ENCODE results near the gene C21orf58.

Gene C21orf58

DNA sequence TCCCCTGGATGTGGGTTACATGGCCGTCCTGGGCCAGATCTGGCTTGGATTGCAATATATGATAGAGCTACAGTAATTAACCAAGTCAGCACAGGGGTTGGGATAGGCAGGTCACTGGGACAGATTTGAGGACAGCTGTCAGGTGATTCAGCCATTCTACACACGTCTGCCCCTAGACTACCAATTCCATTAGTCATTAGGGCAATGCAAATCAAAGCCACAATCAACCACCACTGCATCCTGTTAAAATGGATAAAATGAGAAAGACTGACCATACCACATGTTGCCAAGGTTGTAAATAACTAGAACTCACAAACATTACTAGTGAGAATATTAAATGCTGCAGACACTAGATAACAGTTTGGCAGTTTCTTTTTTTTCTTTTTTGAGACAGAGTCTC lies 16.0 kb downstream of the C21orf58 start:
- Histone ChIP-seq H3K36me3 (ENCODE audit: control insufficient read depth in 1 of 2, insufficient read depth in 2 of 2, low read length in 2 of 2) (peaks cover 7 to 12% of the 10 kb centered on the region in 2 experiments), H3K79me2 (ENCODE audit: control insufficient read depth, insufficient read depth, low read length, poor library complexity) (no peaks in the 10 kb centered on the region), H3K23ac (ENCODE audit: low read length) (no peak overlapping the region), H4K12ac (ENCODE audit: low read depth, low read length) (no peak overlapping the region), H3K27ac (ENCODE audit: low read depth, low read length) (no peak overlapping the region), H2AK5ac (ENCODE audit: low read length) (no peak overlapping the region), H3K79me1 (ENCODE audit: low read length) (no peaks in the 10 kb centered on the region), H2BK5ac (ENCODE audit: low read depth, low read length, poor library complexity) (no peak overlapping the region), H4K91ac (ENCODE audit: low read depth, low read length) (no peak overlapping the region), H3K4ac (ENCODE audit: low read depth, low read length) (no peak overlapping the region), H2BK12ac (ENCODE audit: low read length) (no peak overlapping the region), H4K8ac (ENCODE audit: low read depth, low read length) (no peak overlapping the region), H3K18ac (ENCODE audit: low read length) (no peak overlapping the region), H3K14ac (ENCODE audit: low read length) (no peak overlapping the region), H2BK120ac (ENCODE audit: insufficient read depth, low read length, poor library complexity) (no peak overlapping the region), H3K27me3 (ENCODE audit: insufficient read depth, low read length) (no peaks in the 10 kb centered on the region), H3K9ac (ENCODE audit: low read length) (no peak overlapping the region), H3K4me1 (ENCODE audit: control insufficient read depth in 1 of 2, insufficient read depth in 2 of 2, low read length in 2 of 2) (no peaks in the 10 kb centered on the region), H3K4me2 (ENCODE audit: low read length) (no peak overlapping the region), H3K4me3 (ENCODE audit: low read depth, low read length) (no peak overlapping the region), H2AFZ (ENCODE audit: insufficient read depth, low read length, poor library complexity) (no peak overlapping the region), H3K9me3 (ENCODE audit: insufficient read depth, low read depth, low read length) (no peaks in the 10 kb centered on the region)
- no CpG with 5 or more reads among the region's 2 CpGs for WGBS (ENCODE audit: extremely low coverage, insufficient coverage, insufficient read length)
- peak; percentile 45 for DNase-seq

GRCh38 chr21:46304955-46305354 lies 18.7 kb downstream of the C21orf58 start:
- no peaks in the 10 kb centered on the region for H3K79me2 ChIP-seq (ENCODE audit: control insufficient read depth, insufficient read depth, low read length, poor library complexity)
- H3K9me3 ChIP-seq (ENCODE audit: insufficient read depth, low read depth, low read length): no peaks in the 10 kb centered on the region
- peaks cover 19 to 21% of the 10 kb centered on the region in 2 experiments for H3K36me3 ChIP-seq (ENCODE audit: control insufficient read depth in 1 of 2, insufficient read depth in 2 of 2, low read length in 2 of 2)
- no CpG with 5 or more reads among the region's 11 CpGs for WGBS (ENCODE audit: extremely low coverage, insufficient coverage, insufficient read length)
- no peak overlapping the region for H3K9ac ChIP-seq (ENCODE audit: low read length)
- no peak overlapping the region for H3K4ac ChIP-seq (ENCODE audit: low read depth, low read length)
- H4K12ac ChIP-seq (ENCODE audit: low read depth, low read length): no peak overlapping the region
- no peak overlapping the region for H2BK12ac ChIP-seq (ENCODE audit: low read length)
- peak in 1 of 2 donors; percentile 22 for DNase-seq
- no peaks in the 10 kb centered on the region for H3K4me1 ChIP-seq (ENCODE audit: control insufficient read depth in 1 of 2, insufficient read depth in 2 of 2, low read length in 2 of 2)
- no peak overlapping the region for H3K18ac ChIP-seq (ENCODE audit: low read length)
- H3K79me1 ChIP-seq (ENCODE audit: low read length): no peaks in the 10 kb centered on the region
- H3K27ac ChIP-seq (ENCODE audit: low read depth, low read length): no peak overlapping the region
- H2AFZ ChIP-seq (ENCODE audit: insufficient read depth, low read length, poor library complexity): no peak overlapping the region
- H3K14ac ChIP-seq (ENCODE audit: low read length): no peak overlapping the region
- no peak overlapping the region for H2BK120ac ChIP-seq (ENCODE audit: insufficient read depth, low read length, poor library complexity)
- H3K4me2 ChIP-seq (ENCODE audit: low read length): no peak overlapping the region
- no peak overlapping the region for H2AK5ac ChIP-seq (ENCODE audit: low read length)
- peak overlapping the region; percentile 3 for H3K23ac ChIP-seq (ENCODE audit: low read length)
- no peak overlapping the region for H3K4me3 ChIP-seq (ENCODE audit: low read depth, low read length)
- H3K27me3 ChIP-seq (ENCODE audit: insufficient read depth, low read length): no peaks in the 10 kb centered on the region
- H2BK5ac ChIP-seq (ENCODE audit: low read depth, low read length, poor library complexity): no peak overlapping the region
- no peak overlapping the region for H4K8ac ChIP-seq (ENCODE audit: low read depth, low read length)
- no peak overlapping the region for H4K91ac ChIP-seq (ENCODE audit: low read depth, low read length)

DNA sequence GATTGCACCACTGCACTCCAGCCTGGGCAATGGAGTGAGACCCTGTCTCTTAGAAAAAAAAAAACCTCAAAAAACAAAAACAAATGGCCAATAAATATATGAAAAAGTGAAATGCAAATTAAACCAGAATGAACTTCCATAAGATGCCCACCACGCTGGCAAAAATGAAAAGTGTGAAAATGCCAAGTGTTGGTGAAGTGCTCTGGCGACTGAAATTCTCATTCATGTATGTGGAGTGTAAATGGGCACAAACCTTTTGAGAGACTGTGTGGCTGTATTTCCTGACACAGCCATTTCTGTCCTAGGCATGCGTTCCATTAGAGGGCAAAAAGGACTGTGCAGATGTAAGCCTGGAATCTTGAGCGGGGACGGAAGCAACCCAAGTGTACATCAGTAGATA lies 19.2 kb downstream of the C21orf58 start:
- Histone ChIP-seq H2AFZ (ENCODE audit: insufficient read depth, low read length, poor library complexity) (no peak overlapping the region), H4K12ac (ENCODE audit: low read depth, low read length) (no peak overlapping the region), H2AK5ac (ENCODE audit: low read length) (no peak overlapping the region), H3K18ac (ENCODE audit: low read length) (no peak overlapping the region), H3K27ac (ENCODE audit: low read depth, low read length) (no peak overlapping the region), H4K8ac (ENCODE audit: low read depth, low read length) (no peak overlapping the region), H3K79me1 (ENCODE audit: low read length) (no peaks in the 10 kb centered on the region), H3K36me3 (ENCODE audit: control insufficient read depth in 1 of 2, insufficient read depth in 2 of 2, low read length in 2 of 2) (peaks cover 21 to 25% of the 10 kb centered on the region in 2 experiments), H3K79me2 (ENCODE audit: control insufficient read depth, insufficient read depth, low read length, poor library complexity) (no peaks in the 10 kb centered on the region), H3K4me1 (ENCODE audit: control insufficient read depth in 1 of 2, insufficient read depth in 2 of 2, low read length in 2 of 2) (no peaks in the 10 kb centered on the region), H2BK5ac (ENCODE audit: low read depth, low read length, poor library complexity) (no peak overlapping the region), H3K9me3 (ENCODE audit: insufficient read depth, low read depth, low read length) (peaks cover under 1% of the 10 kb centered on the region), H3K14ac (ENCODE audit: low read length) (no peak overlapping the region), H3K4me2 (ENCODE audit: low read length) (no peak overlapping the region), H4K91ac (ENCODE audit: low read depth, low read length) (no peak overlapping the region), H3K4ac (ENCODE audit: low read depth, low read length) (no peak overlapping the region), H3K23ac (ENCODE audit: low read length) (peak overlapping the region; percentile 3), H3K9ac (ENCODE audit: low read length) (peak overlapping the region; percentile 14), H3K4me3 (ENCODE audit: low read depth, low read length) (no peak overlapping the region), H3K27me3 (ENCODE audit: insufficient read depth, low read length) (no peaks in the 10 kb centered on the region), H2BK12ac (ENCODE audit: low read length) (no peak overlapping the region), H2BK120ac (ENCODE audit: insufficient read depth, low read length, poor library complexity) (no peak overlapping the region)
- no peak for DNase-seq
- WGBS (ENCODE audit: extremely low coverage, insufficient coverage, insufficient read length): no CpG with 5 or more reads among the region's 5 CpGs

- Histone ChIP-seq H3K27ac (ENCODE audit: low read depth, low read length) (no peak overlapping the region), H4K12ac (ENCODE audit: low read depth, low read length) (no peak overlapping the region), H3K9me3 (ENCODE audit: insufficient read depth, low read depth, low read length) (peaks cover 3% of the 10 kb centered on the region), H3K4ac (ENCODE audit: low read depth, low read length) (no peak overlapping the region), H2AFZ (ENCODE audit: insufficient read depth, low read length, poor library complexity) (no peak overlapping the region), H3K14ac (ENCODE audit: low read length) (no peak overlapping the region), H2BK12ac (ENCODE audit: low read length) (no peak overlapping the region), H3K4me1 (ENCODE audit: control insufficient read depth in 1 of 2, insufficient read depth in 2 of 2, low read length in 2 of 2) (peaks cover 6 to 10% of the 10 kb centered on the region in 2 experiments), H3K23ac (ENCODE audit: low read length) (no peak overlapping the region), H3K36me3 (ENCODE audit: control insufficient read depth in 1 of 2, insufficient read depth in 2 of 2, low read length in 2 of 2) (peaks cover 20 to 30% of the 10 kb centered on the region in 2 experiments), H2BK5ac (ENCODE audit: low read depth, low read length, poor library complexity) (no peak overlapping the region), H4K91ac (ENCODE audit: low read depth, low read length) (no peak overlapping the region), H3K79me1 (ENCODE audit: low read length) (peaks cover 6% of the 10 kb centered on the region), H3K9ac (ENCODE audit: low read length) (no peak overlapping the region), H2BK120ac (ENCODE audit: insufficient read depth, low read length, poor library complexity) (no peak overlapping the region), H2AK5ac (ENCODE audit: low read length) (no peak overlapping the region), H3K18ac (ENCODE audit: low read length) (no peak overlapping the region), H3K4me2 (ENCODE audit: low read length) (no peak overlapping the region), H4K8ac (ENCODE audit: low read depth, low read length) (no peak overlapping the region), H3K4me3 (ENCODE audit: low read depth, low read length) (no peak overlapping the region), H3K27me3 (ENCODE audit: insufficient read depth, low read length) (no peaks in the 10 kb centered on the region), H3K79me2 (ENCODE audit: control insufficient read depth, insufficient read depth, low read length, poor library complexity) (no peaks in the 10 kb centered on the region)
- no peak for DNase-seq
- WGBS (ENCODE audit: extremely low coverage, insufficient coverage, insufficient read length): no CpG with 5 or more reads among the region's 14 CpGs
Observed at GRCh38 chr21:46301759-46302158, 21.9 kb downstream of the C21orf58 start.

Measured in trophoblast cell (in vitro differentiated cells and primary cell).